ENCODE data around the gene CLMN. TPM values are rescaled to one million over a fixed set of nuclear protein-coding genes. Genes with fewer than 3 reads are reported as not detected.

The CLMN gene
- total RNA-seq, 4 donors from 2014 or later, result 6.5 to 10.0 (median 7.9) TPM

GRCh38 chr14:95295600-95296376 lies 23.9 kb downstream of the CLMN start:
- no peaks in the 10 kb centered on the region for H3K36me3 ChIP-seq
- intact Hi-C loops (cut with DNase I), result no loop called here
- no peak for TF ChIP-seq CTCF (IDR thresholded peaks at IDR 0.05)
- no peak for TF ChIP-seq POLR2AphosphoS5 (IDR thresholded peaks at IDR 0.05)
- no peak for TF ChIP-seq POLR2A (IDR thresholded peaks at IDR 0.05; ENCODE audit: low read depth)
- no peak for TF ChIP-seq EP300 (IDR thresholded peaks at IDR 0.05)

GRCh38 chr14:95294834-95295599 lies 24.7 kb downstream of the CLMN start:
- Histone ChIP-seq H3K9me3 (peaks cover 0 to 15% (median 3%) of the 10 kb centered on the region in 4 donors), H3K4me3 (no peak overlapping the region), H3K27ac (replicated peaks in 1 of 4) (no peak overlapping the region), H3K27me3 (peaks cover 0 to 9% (median 0%) of the 10 kb centered on the region in 4 donors), H3K4me1 (peaks cover 12 to 21% (median 16%) of the 10 kb centered on the region in 4 donors), H3K36me3 (no peaks in the 10 kb centered on the region)
- intact Hi-C loops (cut with DNase I), result no loop called here
- WGBS, result 85% methylated on average over 9 of the region's 9 CpGs
- DNase-seq (ENCODE audit: extremely low spot score), result no peak
- TF ChIP-seq POLR2A (IDR thresholded peaks at IDR 0.05; ENCODE audit: low read depth) (no peak), CTCF (IDR thresholded peaks at IDR 0.05) (no peak), EP300 (IDR thresholded peaks at IDR 0.05) (no peak), POLR2AphosphoS5 (IDR thresholded peaks at IDR 0.05) (no peak)

More at GRCh38 chr14:95295600-95296376, 23.9 kb downstream of the CLMN start:
- Histone ChIP-seq H3K27me3 (peaks cover 0 to 4% (median 0%) of the 10 kb centered on the region in 4 donors), H3K27ac (replicated peaks in 1 of 4) (no peak overlapping the region), H3K9me3 (peaks cover 0 to 15% (median 3%) of the 10 kb centered on the region in 4 donors), H3K4me1 (peaks cover 7 to 16% (median 11%) of the 10 kb centered on the region in 4 donors), H3K4me3 (no peak overlapping the region)
- 92% methylated on average over 6 of the region's 6 CpGs for WGBS
- DNase-seq (ENCODE audit: extremely low spot score), result no peak

GRCh38 chr14:95294320-95294719 lies 25.4 kb downstream of the CLMN start:
- peaks cover 0 to 9% (median 0%) of the 10 kb centered on the region in 4 donors for H3K27me3 ChIP-seq
- no peaks in the 10 kb centered on the region for H3K36me3 ChIP-seq
- no peak for DNase-seq (ENCODE audit: extremely low spot score)
- H3K27ac ChIP-seq (replicated peaks in 1 of 4), result no peak overlapping the region
- WGBS, result 84% methylated on average over 7 of the region's 7 CpGs
- peaks cover 0 to 15% (median 3%) of the 10 kb centered on the region in 4 donors for H3K9me3 ChIP-seq
- H3K4me1 ChIP-seq, result peaks cover 12 to 26% (median 16%) of the 10 kb centered on the region in 4 donors
- no peak for TF ChIP-seq POLR2A (IDR thresholded peaks at IDR 0.05; ENCODE audit: low read depth)
- intact Hi-C loops (cut with DNase I), result no loop called here
- no peak overlapping the region for H3K4me3 ChIP-seq

GRCh38 chr14:95293449-95293848 lies 26.3 kb downstream of the CLMN start:
- H3K36me3 ChIP-seq, result no peaks in the 10 kb centered on the region
- no peak overlapping the region for H3K4me3 ChIP-seq
- TF ChIP-seq CTCF (IDR thresholded peaks at IDR 0.05) (no peak), POLR2AphosphoS5 (IDR thresholded peaks at IDR 0.05) (no peak), EP300 (IDR thresholded peaks at IDR 0.05) (no peak), POLR2A (IDR thresholded peaks at IDR 0.05; ENCODE audit: low read depth) (no peak)
- H3K9me3 ChIP-seq, result peaks cover 0 to 15% (median 3%) of the 10 kb centered on the region in 4 donors
- no peak for DNase-seq (ENCODE audit: extremely low spot score)
- H3K27ac ChIP-seq (replicated peaks in 1 of 4), result peak overlapping the region in 2 of 4 donors; percentile 17 to 59
- intact Hi-C loops (cut with DNase I), result no loop called here
- peaks cover 0 to 12% (median 0%) of the 10 kb centered on the region in 4 donors for H3K27me3 ChIP-seq
- WGBS, result 61% methylated on average over 5 of the region's 5 CpGs
- H3K4me1 ChIP-seq, result peaks cover 12 to 26% (median 16%) of the 10 kb centered on the region in 4 donors

All from esophagus muscularis mucosa (tissue), 4 donors.